Measurements from ENCODE around the gene ARAP1.
A peak's percentile ranks its signal among the peaks of the same experiment; 100 is the strongest.

The ARAP1 gene

GRCh38 chr11:72741849-72742512 is 10.2 kb downstream of the ARAP1 start:
- no peak for DNase-seq

- no peak for DNase-seq
These were observed 10.8 kb downstream of the ARAP1 start for GRCh38 chr11:72741429-72741833.

- DNase-seq, result no peak
These were observed 11.4 kb downstream of the ARAP1 start for GRCh38 chr11:72740562-72741428.

GRCh38 chr11:72740060-72740424 is 12.2 kb downstream of the ARAP1 start:
- no peak for DNase-seq

GRCh38 chr11:72739240-72740059 is 12.8 kb downstream of the ARAP1 start:
- no peak for DNase-seq

- DNase-seq, result no peak
These were observed 13.7 kb downstream of the ARAP1 start for GRCh38 chr11:72738199-72739141.

- DNase-seq, result no peak
These were observed 14.9 kb downstream of the ARAP1 start for GRCh38 chr11:72737336-72737735.

- no peak for DNase-seq
These were observed 15.6 kb downstream of the ARAP1 start for GRCh38 chr11:72736452-72737069.

GRCh38 chr11:72735495-72736027 is 16.6 kb downstream of the ARAP1 start:
- DNase-seq, result no peak

- no peak for DNase-seq
These were observed 19.9 kb downstream of the ARAP1 start for GRCh38 chr11:72732329-72732728.

- DNase-seq, result no peak
These were observed 21.5 kb downstream of the ARAP1 start for GRCh38 chr11:72730737-72731136.

GRCh38 chr11:72730243-72730642 is 22.0 kb downstream of the ARAP1 start:
- DNase-seq, result no peak

- no peak for DNase-seq
These were observed 24.7 kb downstream of the ARAP1 start for GRCh38 chr11:72727521-72727920.

- DNase-seq, result no peak
These were observed 25.7 kb downstream of the ARAP1 start for GRCh38 chr11:72726266-72727220.

- DNase-seq, result no peak
These were observed 26.5 kb downstream of the ARAP1 start for GRCh38 chr11:72725724-72726028.

- DNase-seq, result no peak
These were observed 27.1 kb downstream of the ARAP1 start for GRCh38 chr11:72724851-72725723.

GRCh38 chr11:72724021-72724551 is 28.1 kb downstream of the ARAP1 start:
- DNase-seq, result no peak

- DNase-seq, result no peak
These were observed 28.7 kb downstream of the ARAP1 start for GRCh38 chr11:72723508-72723907.

GRCh38 chr11:72722050-72722748 is 30.0 kb downstream of the ARAP1 start:
- DNase-seq, result peak; percentile 55

All from GOT3 (cell line).